Body of pancreas (tissue), 4 donors: ENCODE data around the gene KIFC3.

Experiments
- POLR2A ChIP-seq, 3 donors: fragments of 450-650 bp; IDR thresholded peaks; one replicate each; pipeline ENCODE4 v1.6.1; 2016; ENCODE audit warnings: antibody characterized with exemption in 3 of 3, mild to moderate bottlenecking in 2 of 3
- TF ChIP-seq, protein P1 (sequence below), 7 experiments: fragments of 450-650 bp in 4 of 7; fragments of 200-600 bp in 3 of 7; sonication (generic) in 3 of 7; IDR thresholded peaks; one replicate each; pipeline ENCODE4 v1.5.1; 2016 to 2019; ENCODE audit warnings: antibody characterized with exemption in 7 of 7

DNA sequence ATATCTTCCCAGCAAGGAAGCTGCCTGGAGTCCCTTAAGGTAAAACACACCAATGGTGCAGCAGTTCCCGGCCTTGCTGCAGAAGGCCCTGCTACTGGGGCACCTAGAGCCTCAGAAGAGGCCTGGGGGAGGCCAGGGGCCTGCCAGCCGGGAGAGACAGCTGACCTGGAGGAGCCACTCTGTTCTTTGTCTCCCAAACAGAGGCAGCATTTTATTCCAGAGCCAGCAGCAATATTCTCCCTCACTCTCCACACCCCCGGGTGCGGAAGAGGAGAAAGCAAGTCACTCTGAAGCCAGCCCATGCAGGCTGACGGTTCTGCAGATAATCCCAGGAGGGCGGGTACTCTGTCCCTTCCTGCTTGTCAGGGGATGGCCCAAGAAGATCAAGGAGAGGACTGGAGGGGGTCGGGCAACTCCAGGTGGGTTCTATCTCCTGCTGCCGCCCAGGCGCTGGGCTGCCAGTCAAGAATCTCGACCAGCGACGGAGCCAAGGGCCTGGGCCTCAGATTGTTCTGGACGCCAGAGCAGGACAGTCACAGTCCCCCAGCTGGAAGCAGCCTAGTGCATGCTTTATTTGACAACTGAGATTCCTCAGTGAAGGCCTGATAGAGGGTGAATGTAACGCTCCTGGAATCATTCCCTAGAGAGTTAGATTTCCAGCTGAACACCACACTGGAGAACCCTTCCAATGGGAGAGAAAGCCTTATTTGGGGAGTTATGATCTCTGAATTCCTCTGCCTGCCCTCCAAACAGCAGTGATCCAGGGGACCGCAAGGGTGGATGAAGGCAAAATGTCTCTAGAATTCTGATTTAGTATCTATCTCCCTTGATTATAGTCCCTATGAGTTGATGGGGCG is 1.1 kb upstream of the KIFC3 start:
- TF ChIP-seq, protein P1, sequence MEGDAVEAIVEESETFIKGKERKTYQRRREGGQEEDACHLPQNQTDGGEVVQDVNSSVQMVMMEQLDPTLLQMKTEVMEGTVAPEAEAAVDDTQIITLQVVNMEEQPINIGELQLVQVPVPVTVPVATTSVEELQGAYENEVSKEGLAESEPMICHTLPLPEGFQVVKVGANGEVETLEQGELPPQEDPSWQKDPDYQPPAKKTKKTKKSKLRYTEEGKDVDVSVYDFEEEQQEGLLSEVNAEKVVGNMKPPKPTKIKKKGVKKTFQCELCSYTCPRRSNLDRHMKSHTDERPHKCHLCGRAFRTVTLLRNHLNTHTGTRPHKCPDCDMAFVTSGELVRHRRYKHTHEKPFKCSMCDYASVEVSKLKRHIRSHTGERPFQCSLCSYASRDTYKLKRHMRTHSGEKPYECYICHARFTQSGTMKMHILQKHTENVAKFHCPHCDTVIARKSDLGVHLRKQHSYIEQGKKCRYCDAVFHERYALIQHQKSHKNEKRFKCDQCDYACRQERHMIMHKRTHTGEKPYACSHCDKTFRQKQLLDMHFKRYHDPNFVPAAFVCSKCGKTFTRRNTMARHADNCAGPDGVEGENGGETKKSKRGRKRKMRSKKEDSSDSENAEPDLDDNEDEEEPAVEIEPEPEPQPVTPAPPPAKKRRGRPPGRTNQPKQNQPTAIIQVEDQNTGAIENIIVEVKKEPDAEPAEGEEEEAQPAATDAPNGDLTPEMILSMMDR (IDR thresholded peaks at IDR 0.05), result no peak
- no peak for TF ChIP-seq POLR2A (IDR thresholded peaks at IDR 0.05)
